AG04450 (cell line): ENCODE measurements around the gene TSPAN3. TPM values are rescaled to one million over a fixed set of nuclear protein-coding genes. Genes with fewer than 3 reads are reported as not detected.

Experiments used
- CTCF ChIA-PET: fragments of 300-600, 350-600 bp; formaldehyde crosslinking; extraction: SDS; loops from one replicate; lab custom pipeline; 2022; ENCODE audit warnings: antibody characterized with exemption, inconsistent platforms; lab: Charles Lee
- POLR2A ChIA-PET: fragments of 350-600 bp; formaldehyde crosslinking; extraction: SDS; loops from one replicate; lab custom pipeline; 2021; ENCODE audit warnings: antibody characterized with exemption, inconsistent platforms; lab: Yijun Ruan, JAX
- DNase-seq: peaks from one replicate; pipeline ENCODE4 v3.0.0-alpha.2; 2011; ENCODE audit warnings: low read depth, low spot score
- H3K27ac ChIP-seq: one replicate; pipeline ENCODE4 v1.5.1; 2012; ENCODE audit warnings: low read depth, low read length, control low read depth
- H3K27me3 ChIP-seq: one replicate; pipeline ENCODE4 v1.6.0; 2012; ENCODE audit warnings: low read length; ENCODE audit not compliant: control insufficient read depth, insufficient read depth
- H3K4me3 ChIP-seq: 2 replicates; pipeline ENCODE4 v1.5.1; 2011; ENCODE audit warnings: mild to moderate bottlenecking, low read depth, low read length, control low read depth
- H3K9me3 ChIP-seq: 2 replicates; pipeline ENCODE4 v1.5.1; 2012; ENCODE audit warnings: low read length; ENCODE audit not compliant: control insufficient read depth, insufficient read depth
- CTCF ChIP-seq: IDR thresholded peaks from 2 replicates; pipeline ENCODE4 v1.5.1; 2011; ENCODE audit warnings: low read depth, low read length, control low read depth, inconsistent platforms
- polyA plus RNA-seq: library from polyadenylated mRNA; depleted of rRNA; stranded (reverse); fragments of >200 nt; gene quantifications from 2 replicates; pipeline ENCODE4 v1.2.3, GENCODE V29; 2011

TSPAN3 gene
- polyA plus RNA-seq, 1 experiment, result 410 TPM

DNA sequence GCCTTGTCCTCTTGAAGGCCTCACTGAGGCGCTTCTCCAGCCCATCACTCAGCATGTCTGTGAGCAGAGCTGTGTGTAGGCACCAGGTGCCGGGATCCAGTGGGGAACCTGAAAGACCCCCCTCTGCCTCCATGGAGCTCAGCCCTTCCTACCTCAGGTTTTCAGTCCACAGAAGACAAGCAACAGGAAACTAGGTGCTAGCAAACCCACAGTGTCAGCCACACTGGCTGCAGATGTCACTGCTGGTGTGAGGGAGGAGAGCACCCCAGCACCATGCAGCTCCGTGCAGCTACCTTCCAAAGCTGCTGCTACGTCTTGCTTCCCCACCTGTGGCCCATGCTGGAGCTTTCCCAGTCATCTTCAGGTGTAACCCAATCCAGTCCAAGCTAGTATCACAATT lies 58.0 kb downstream of the TSPAN3 start:
- no peak for DNase-seq
- no peak overlapping the region for H3K27ac ChIP-seq
- peaks cover 4% of the 10 kb centered on the region for H3K27me3 ChIP-seq
- no peak for TF ChIP-seq CTCF
- POLR2A ChIA-PET, result no interaction called here
- no peaks in the 10 kb centered on the region for H3K9me3 ChIP-seq
- H3K4me3 ChIP-seq, result no peak overlapping the region
- CTCF ChIA-PET, result no interaction called here

DNA sequence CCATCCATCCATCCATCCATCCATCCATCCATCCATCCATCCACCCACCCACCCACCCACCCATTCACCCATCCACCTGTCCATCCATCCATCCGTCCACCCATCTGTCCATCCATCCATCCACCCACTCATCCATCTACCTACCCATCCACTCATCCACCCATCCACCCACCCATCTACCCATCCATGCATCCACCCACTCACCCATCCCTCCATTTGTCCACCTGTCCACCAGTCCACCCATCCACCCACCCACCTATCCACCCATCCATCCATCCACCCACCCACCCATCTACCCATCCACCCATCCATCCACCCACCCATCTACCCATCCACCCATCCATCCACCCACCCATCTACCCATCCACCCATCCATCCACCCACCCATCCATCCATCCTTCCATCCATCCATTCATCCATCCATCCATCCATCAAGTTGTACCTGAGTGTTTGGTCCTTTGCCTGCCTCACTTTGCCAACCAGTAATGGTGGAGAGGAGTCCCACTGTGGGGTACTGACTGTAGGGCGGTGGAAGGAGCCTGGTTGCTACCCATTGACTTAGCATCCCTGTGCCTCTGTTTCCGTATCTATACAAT lies 58.7 kb downstream of the TSPAN3 start:
- DNase-seq, result no peak
- ChIA-PET CTCF (no interaction called here), POLR2A (no interaction called here)
- no peak for TF ChIP-seq CTCF
- Histone ChIP-seq H3K9me3 (no peaks in the 10 kb centered on the region), H3K27ac (no peak overlapping the region), H3K27me3 (peaks cover 7% of the 10 kb centered on the region), H3K4me3 (no peak overlapping the region)

DNA sequence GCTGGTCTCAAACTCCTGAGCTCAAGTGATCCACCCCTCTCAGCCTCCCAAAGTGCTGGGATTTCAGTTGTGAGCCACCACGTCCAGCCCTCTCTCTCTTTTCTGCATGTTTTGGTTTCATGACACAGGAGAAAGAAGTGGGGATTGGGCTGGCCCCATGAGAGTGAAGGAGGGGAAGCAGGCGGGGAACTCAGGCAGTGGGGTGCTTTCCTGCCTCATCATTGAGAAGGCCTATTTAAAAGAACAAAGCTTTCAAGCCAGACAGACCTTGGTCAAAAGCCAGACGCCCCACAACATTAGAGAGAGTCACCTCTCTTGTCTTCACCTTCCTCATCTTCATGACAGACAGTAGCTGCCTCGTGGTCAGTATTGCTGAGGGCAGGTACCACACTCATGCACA lies 60.1 kb downstream of the TSPAN3 start:
- Histone ChIP-seq H3K27ac (no peak overlapping the region), H3K27me3 (peaks cover 12% of the 10 kb centered on the region), H3K4me3 (no peak overlapping the region), H3K9me3 (no peaks in the 10 kb centered on the region)
- no peak for TF ChIP-seq CTCF
- DNase-seq, result no peak
- ChIA-PET POLR2A (no interaction called here), CTCF (no interaction called here)

DNA sequence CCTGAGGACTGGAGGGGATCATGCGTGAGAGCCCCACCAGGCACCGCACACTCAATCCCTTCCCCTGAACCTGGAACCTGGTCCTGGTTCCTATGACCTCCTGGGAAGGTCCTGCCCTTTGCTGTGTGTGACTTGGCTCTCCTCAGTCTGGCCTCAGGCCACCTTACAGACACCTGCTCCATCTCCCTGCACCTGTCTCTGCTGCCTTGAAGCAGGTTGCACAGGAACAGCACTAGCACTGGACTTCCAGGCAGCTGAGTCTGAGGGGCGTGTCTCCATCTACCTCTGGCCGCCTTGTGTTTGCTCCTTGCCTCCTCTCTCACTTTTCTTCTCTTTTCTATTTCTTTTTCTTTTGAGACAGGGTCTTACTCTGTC lies 60.6 kb downstream of the TSPAN3 start:
- ChIA-PET POLR2A (no interaction called here), CTCF (no interaction called here)
- no peak for TF ChIP-seq CTCF
- Histone ChIP-seq H3K27me3 (peaks cover 17% of the 10 kb centered on the region), H3K27ac (no peak overlapping the region), H3K4me3 (no peak overlapping the region), H3K9me3 (no peaks in the 10 kb centered on the region)
- no peak for DNase-seq

DNA sequence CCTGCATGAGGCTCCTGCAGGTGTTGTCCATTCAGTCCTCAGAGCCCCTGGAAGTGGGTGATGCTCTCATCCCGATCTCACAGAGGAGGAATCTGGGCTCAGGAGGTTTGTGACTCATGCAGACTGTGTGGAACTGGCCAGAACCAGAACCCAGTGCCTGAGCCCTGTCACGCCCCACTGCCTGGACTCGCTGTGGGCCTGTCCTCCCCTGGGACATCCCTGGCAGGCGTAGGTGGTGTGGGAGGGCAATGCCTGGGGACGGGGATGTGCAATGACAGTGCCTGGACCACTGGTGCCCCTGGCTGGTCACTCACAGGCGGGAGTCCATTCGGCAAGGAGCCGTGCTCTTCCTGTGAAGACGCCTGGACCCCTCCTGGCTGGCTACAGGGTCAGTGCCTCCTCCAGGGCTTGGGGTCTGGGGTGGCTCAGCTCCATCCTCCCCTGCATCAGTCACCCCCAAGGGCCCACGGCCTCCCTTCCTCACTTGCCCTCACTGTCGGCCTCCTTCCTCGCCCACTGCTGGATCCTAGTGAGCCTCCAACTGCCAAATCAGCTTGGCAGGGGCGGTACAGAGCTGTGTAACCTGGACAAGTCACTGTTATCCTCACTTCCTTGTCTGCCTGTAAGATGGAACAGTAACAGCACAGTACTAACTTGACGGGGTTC lies 61.1 kb downstream of the TSPAN3 start:
- no peaks in the 10 kb centered on the region for H3K9me3 ChIP-seq
- no peak for TF ChIP-seq CTCF
- no peak overlapping the region for H3K4me3 ChIP-seq
- no peak for DNase-seq
- no peak overlapping the region for H3K27ac ChIP-seq
- CTCF ChIA-PET, result interaction anchor here (0.5 kb wide), 1 partner anchor 68 kb away, joined by 3 read pairs; no protein-coding TSS in a partner anchor
- POLR2A ChIA-PET, result no interaction called here
- H3K27me3 ChIP-seq, result peaks cover 17% of the 10 kb centered on the region
